ENCODE measurements around the gene TSPEAR. TPM values are rescaled to one million over a fixed set of nuclear protein-coding genes. Genes with fewer than 3 reads are reported as not detected.

The TSPEAR gene
- polyA plus RNA-seq, 1 experiment, result not detected

- H3K4me3 ChIP-seq (ENCODE audit: low read depth, low read length), result no peak overlapping the region
- no peak for TF ChIP-seq CTCF (IDR thresholded peaks at IDR 0.05; ENCODE audit: insufficient read depth, low read depth, low read length)
- H3K36me3 ChIP-seq (ENCODE audit: control insufficient read depth, insufficient read depth, low read length), result no peaks in the 10 kb centered on the region
- CTCF ChIA-PET, result no interaction called here
- DNase-seq (ENCODE audit: low read depth), result no peak
- H3K27me3 ChIP-seq (ENCODE audit: control insufficient read depth, insufficient read depth, low read length), result no peaks in the 10 kb centered on the region
- POLR2A ChIA-PET, result no interaction called here
These were observed 257.3 kb downstream of the TSPEAR start for GRCh38 chr21:44454058-44454457.

GRCh38 chr21:44453120-44453519 lies 258.3 kb downstream of the TSPEAR start:
- TF ChIP-seq CTCF (IDR thresholded peaks at IDR 0.05; ENCODE audit: insufficient read depth, low read depth, low read length), result no peak
- no peaks in the 10 kb centered on the region for H3K27me3 ChIP-seq (ENCODE audit: control insufficient read depth, insufficient read depth, low read length)
- CTCF ChIA-PET, result no interaction called here
- no peaks in the 10 kb centered on the region for H3K36me3 ChIP-seq (ENCODE audit: control insufficient read depth, insufficient read depth, low read length)
- POLR2A ChIA-PET, result no interaction called here
- no peak for DNase-seq (ENCODE audit: low read depth)
- no peak overlapping the region for H3K4me3 ChIP-seq (ENCODE audit: low read depth, low read length)

GRCh38 chr21:44450999-44451398 lies 260.4 kb downstream of the TSPEAR start:
- no peaks in the 10 kb centered on the region for H3K27me3 ChIP-seq (ENCODE audit: control insufficient read depth, insufficient read depth, low read length)
- H3K36me3 ChIP-seq (ENCODE audit: control insufficient read depth, insufficient read depth, low read length), result no peaks in the 10 kb centered on the region
- POLR2A ChIA-PET, result no interaction called here
- CTCF ChIA-PET, result interaction anchor here (1.3 to 1.4 kb wide), 2 partner anchors 14 to 37 kb away, joined by 3 read pairs; no protein-coding TSS in a partner anchor
- no peak overlapping the region for H3K4me3 ChIP-seq (ENCODE audit: low read depth, low read length)
- no peak for DNase-seq (ENCODE audit: low read depth)
- TF ChIP-seq CTCF (IDR thresholded peaks at IDR 0.05; ENCODE audit: insufficient read depth, low read depth, low read length), result no peak

- ChIA-PET CTCF (interaction anchor here (1.3 to 1.4 kb wide), 2 partner anchors 13 to 37 kb away, joined by 3 read pairs; no protein-coding TSS in a partner anchor), POLR2A (no interaction called here)
- DNase-seq (ENCODE audit: low read depth), result no peak
- Histone ChIP-seq H3K27me3 (ENCODE audit: control insufficient read depth, insufficient read depth, low read length) (no peaks in the 10 kb centered on the region), H3K36me3 (ENCODE audit: control insufficient read depth, insufficient read depth, low read length) (no peaks in the 10 kb centered on the region), H3K4me3 (ENCODE audit: low read depth, low read length) (no peak overlapping the region)
- no peak for TF ChIP-seq CTCF (IDR thresholded peaks at IDR 0.05; ENCODE audit: insufficient read depth, low read depth, low read length)
These were observed 261.0 kb downstream of the TSPEAR start for GRCh38 chr21:44450402-44450801.

- no peak for DNase-seq (ENCODE audit: low read depth)
- ChIA-PET CTCF (interaction anchor here (1.3 kb wide), 1 partner anchor 13 kb away, joined by 3 read pairs; no protein-coding TSS in a partner anchor), POLR2A (no interaction called here)
- H3K27me3 ChIP-seq (ENCODE audit: control insufficient read depth, insufficient read depth, low read length), result no peaks in the 10 kb centered on the region
- H3K4me3 ChIP-seq (ENCODE audit: low read depth, low read length), result no peak overlapping the region
- TF ChIP-seq CTCF (IDR thresholded peaks at IDR 0.05; ENCODE audit: insufficient read depth, low read depth, low read length), result no peak
- H3K36me3 ChIP-seq (ENCODE audit: control insufficient read depth, insufficient read depth, low read length), result no peaks in the 10 kb centered on the region
These were observed 261.7 kb downstream of the TSPEAR start for GRCh38 chr21:44449473-44450363.

Data from BJ (cell line).